C4-2B (cell line): ENCODE results near the gene LYG2.

Source experiments
- ZFX ChIP-seq: fragments of 450-650 bp; IDR thresholded peaks from 2 replicates; pipeline ENCODE4 v1.6.1; 2017
- TF ChIP-seq, protein P1 (sequence below): fragments of 450-650 bp; conservative IDR thresholded peaks from 2 replicates; pipeline ENCODE4 v1.5.1; 2017; ENCODE audit warnings: mild to moderate bottlenecking

- TF ChIP-seq, protein P1, sequence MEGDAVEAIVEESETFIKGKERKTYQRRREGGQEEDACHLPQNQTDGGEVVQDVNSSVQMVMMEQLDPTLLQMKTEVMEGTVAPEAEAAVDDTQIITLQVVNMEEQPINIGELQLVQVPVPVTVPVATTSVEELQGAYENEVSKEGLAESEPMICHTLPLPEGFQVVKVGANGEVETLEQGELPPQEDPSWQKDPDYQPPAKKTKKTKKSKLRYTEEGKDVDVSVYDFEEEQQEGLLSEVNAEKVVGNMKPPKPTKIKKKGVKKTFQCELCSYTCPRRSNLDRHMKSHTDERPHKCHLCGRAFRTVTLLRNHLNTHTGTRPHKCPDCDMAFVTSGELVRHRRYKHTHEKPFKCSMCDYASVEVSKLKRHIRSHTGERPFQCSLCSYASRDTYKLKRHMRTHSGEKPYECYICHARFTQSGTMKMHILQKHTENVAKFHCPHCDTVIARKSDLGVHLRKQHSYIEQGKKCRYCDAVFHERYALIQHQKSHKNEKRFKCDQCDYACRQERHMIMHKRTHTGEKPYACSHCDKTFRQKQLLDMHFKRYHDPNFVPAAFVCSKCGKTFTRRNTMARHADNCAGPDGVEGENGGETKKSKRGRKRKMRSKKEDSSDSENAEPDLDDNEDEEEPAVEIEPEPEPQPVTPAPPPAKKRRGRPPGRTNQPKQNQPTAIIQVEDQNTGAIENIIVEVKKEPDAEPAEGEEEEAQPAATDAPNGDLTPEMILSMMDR, result no peak
- no peak for TF ChIP-seq ZFX
Observed at GRCh38 chr2:99285526-99285925, 30.1 kb upstream of the LYG2 start.
